Cerebellar cortex (tissue), 1 donor: ENCODE data around the gene RNF113B.

ENCODE experiments used
- DNase-seq: peaks from one replicate; pipeline ENCODE4 v3.0.0-alpha.2; 2015; ENCODE audit warnings: low spot score

RNF113B gene

DNA sequence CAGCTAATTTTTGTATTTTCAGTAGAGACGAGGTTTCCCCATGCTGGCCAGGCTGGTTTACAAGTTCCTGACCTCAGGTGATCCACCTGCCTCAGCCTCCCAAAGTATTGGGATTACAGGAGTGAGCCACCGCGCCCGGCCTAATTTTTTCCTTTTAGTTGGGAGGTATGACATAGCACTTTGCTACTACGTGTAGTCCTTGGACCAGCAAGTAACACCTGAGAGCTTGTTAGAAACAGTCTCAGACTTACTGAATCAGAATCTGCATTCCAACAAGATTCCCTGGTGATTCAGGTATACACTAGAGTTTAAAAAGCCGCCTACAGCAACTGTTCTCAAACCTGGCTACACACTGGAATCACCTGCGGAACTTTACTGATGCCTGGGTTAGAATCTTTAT, 36.0 kb downstream of the RNF113B start:
- no peak for DNase-seq

DNA sequence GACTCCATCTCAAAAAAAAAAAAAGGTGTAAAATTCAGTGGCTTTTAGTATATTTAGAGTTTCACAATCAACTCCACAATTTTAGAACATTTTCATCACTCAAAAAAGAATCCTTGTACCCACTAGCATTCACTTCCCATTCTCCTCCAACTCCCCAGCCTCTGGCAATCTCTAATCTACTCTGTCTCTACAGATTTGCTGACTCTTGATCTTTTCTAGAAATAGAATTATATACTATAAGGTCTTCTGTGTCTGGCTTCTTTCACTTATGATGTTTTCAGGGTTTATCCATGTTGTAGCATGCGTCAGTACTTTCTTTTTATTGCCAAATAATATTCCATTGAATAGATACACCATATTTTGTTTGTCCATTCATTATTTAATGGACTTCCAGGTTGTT, 42.2 kb downstream of the RNF113B start:
- no peak for DNase-seq

DNA sequence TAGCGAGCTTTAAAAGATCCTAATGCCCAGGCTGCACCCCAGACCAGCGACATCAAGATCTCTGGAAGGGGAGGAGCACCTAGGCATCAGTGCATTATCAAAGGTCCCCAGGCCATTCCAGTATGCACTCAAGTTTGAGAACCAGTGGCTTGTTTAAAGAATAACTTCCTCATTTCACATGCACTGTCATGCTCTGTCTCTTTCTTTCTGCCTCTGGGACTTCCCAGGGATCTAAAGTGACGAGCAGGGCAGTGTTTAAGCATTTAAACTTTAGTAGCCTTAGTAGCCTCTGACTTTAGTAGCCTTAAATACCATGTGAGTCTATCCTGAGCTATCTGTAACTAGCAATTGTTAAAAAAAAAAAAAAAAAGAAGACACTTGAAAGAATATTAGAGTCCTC, 43.1 kb downstream of the RNF113B start:
- DNase-seq: no peak

DNA sequence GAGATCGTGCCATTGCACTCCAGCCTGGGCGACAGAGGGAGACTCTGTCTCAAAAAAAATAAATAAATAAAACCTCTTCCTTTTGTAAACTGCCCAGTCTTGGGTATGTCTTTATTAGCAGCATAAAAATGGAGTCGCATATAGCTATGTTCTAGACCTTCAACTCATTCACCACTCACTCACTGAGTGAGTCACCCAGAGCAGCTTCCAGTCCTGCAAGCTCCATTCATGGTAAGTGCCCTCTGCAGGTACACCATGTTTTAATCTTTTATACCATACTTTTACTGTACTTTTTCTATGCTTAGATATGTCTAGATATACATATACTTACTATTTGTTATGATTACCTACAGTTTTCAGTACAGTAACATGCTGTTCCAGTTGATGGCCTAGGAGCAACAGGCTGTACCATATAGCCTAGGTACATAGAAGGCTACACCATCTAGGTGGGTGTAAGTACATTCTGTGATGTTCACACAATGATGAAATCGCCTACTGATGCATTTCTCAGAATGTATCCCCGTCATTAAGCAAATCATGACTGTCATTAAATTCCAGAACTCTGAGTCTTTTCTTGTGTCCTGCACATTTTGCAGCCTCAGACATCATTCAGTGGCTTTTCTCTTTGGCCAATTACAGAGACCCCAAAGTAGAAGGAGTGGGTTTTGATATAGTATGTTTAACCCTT, 47.9 kb downstream of the RNF113B start:
- DNase-seq: no peak
